NB4 (cell line): Measurements from ENCODE around the gene ENTPD5.

Experiments
- DNase-seq: peaks from one replicate; pipeline ENCODE4 v3.0.0; 2010; ENCODE audit warnings: low read depth
- H3K4me3 ChIP-seq: one replicate; pipeline ENCODE4 v1.5.1; 2011; ENCODE audit warnings: mild to moderate bottlenecking, low read depth, low read length, moderate library complexity
- MYC ChIP-seq: IDR thresholded peaks from 2 replicates; pipeline ENCODE4 v1.6.1; 2011; ENCODE audit warnings: low read depth, low read length
- POLR2A ChIP-seq: IDR thresholded peaks from 2 replicates; pipeline ENCODE4 v1.6.1; 2011; ENCODE audit warnings: mild to moderate bottlenecking; ENCODE audit not compliant: insufficient read length; ENCODE audit errors: extremely low read depth
- TF ChIP-seq, protein P1 (sequence below): IDR thresholded peaks from 2 replicates; pipeline ENCODE4 v1.6.1; 2011; ENCODE audit warnings: low read depth, low read length
- TF ChIP-seq, protein P2 (sequence below): IDR thresholded peaks from one replicate; pipeline ENCODE4 v1.5.1; 2012; ENCODE audit warnings: low read depth, low read length

ENTPD5 gene

DNA sequence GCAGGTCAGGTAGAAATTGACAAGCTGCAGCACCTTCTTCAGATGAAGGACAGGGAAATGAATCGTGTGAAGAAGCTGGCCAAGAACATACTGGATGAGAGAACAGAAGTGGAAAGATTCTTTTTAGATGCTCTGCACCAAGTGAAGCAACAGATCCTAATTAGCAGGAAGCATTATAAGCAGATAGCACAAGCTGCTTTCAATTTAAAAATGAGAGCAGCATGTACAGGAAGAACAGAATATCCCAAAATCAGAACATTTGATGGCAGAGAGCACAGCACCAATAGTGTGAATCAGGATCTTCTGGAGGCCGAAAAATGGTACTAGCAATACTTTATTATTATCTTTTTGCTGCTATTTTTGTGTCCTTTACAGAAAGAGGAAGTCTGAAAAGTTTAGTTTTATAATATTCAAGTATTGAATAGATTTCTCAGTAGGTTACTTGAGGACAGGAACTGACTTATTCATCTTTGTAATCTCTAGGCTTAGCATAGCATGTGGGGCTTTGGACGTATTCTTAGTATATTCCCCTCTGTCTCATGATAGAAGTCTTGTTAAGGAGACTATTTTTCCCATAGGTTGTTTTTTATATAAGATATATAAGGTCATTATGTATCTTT is 30.9 kb upstream of the ENTPD5 start:
- no peak for TF ChIP-seq POLR2A
- TF ChIP-seq, protein P1, sequence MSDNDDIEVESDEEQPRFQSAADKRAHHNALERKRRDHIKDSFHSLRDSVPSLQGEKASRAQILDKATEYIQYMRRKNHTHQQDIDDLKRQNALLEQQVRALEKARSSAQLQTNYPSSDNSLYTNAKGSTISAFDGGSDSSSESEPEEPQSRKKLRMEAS, result no peak
- TF ChIP-seq MYC, result no peak
- TF ChIP-seq, protein P2, sequence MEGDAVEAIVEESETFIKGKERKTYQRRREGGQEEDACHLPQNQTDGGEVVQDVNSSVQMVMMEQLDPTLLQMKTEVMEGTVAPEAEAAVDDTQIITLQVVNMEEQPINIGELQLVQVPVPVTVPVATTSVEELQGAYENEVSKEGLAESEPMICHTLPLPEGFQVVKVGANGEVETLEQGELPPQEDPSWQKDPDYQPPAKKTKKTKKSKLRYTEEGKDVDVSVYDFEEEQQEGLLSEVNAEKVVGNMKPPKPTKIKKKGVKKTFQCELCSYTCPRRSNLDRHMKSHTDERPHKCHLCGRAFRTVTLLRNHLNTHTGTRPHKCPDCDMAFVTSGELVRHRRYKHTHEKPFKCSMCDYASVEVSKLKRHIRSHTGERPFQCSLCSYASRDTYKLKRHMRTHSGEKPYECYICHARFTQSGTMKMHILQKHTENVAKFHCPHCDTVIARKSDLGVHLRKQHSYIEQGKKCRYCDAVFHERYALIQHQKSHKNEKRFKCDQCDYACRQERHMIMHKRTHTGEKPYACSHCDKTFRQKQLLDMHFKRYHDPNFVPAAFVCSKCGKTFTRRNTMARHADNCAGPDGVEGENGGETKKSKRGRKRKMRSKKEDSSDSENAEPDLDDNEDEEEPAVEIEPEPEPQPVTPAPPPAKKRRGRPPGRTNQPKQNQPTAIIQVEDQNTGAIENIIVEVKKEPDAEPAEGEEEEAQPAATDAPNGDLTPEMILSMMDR, result no peak
- peak; percentile 11 for DNase-seq

DNA sequence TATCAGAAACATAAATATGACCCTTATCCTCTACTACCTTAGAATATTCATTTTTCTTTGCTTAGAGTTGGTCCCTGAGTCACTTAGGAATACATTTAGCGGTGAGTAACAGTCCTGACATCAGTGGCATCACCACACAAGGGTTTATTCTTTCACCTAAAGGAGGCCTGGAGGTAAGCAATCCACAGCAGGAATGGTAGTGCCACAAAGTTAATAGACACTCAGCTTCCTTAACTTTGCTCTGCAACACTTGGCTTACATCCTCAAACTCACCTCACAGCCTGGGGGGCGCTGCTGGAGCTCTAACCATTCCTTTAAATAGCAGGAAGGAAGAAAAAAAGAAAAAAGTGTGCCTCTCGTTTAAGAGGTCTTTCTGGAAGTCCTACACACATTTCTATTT is 29.2 kb upstream of the ENTPD5 start:
- TF ChIP-seq, protein P1, result no peak
- TF ChIP-seq MYC, result no peak
- TF ChIP-seq POLR2A, result no peak
- TF ChIP-seq, protein P2, result peak; percentile 8
- peak; percentile 16 for DNase-seq
- no peak overlapping the region for H3K4me3 ChIP-seq

More for the DNA sequence above, 30.9 kb upstream of the ENTPD5 start:
- no peak overlapping the region for H3K4me3 ChIP-seq

DNA sequence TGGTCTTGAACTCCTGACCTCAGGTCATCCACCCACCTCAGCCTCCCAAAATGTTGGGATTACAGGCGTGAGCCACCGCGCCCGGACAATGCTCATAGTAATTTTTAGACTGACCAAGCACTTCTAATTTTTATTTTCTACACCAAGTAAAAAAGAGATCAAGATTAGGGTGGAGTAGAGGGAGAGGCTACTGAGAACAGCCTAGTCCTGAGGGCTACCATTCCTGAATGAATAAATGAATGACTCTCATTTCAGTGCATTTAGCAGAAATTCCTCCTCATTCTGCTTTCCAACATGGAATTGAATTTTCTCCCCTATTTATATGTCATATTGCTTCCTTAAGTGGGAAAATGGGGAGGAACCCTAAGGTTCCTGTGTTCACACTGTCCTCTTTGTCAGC is 26.4 kb upstream of the ENTPD5 start:
- no peak overlapping the region for H3K4me3 ChIP-seq
- no peak for DNase-seq
- TF ChIP-seq, protein P1, result no peak
- TF ChIP-seq, protein P2, result no peak

DNA sequence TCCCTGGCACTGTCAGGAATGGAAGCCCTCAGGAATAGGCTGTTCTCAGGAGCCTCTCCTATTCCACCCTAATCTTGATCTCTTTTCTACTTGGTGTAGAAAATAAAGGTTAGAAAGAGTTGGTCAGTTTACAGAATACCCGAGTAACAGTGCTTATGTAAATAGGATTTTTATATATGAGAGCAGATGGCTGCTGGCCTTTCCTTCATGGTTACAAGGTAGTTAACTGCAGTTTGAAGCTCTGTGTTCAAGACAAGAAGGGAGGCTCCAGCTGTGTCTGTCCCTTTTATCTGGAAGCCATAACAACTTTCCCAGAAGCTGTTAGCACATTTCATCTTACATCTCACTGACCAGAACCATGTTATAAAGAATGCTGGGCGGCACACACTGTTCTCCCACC is 23.2 kb upstream of the ENTPD5 start:
- TF ChIP-seq MYC, result no peak
- no peak for TF ChIP-seq POLR2A
- TF ChIP-seq, protein P1, result no peak
- TF ChIP-seq, protein P2, result no peak
- H3K4me3 ChIP-seq, result no peak overlapping the region
- no peak for DNase-seq

DNA sequence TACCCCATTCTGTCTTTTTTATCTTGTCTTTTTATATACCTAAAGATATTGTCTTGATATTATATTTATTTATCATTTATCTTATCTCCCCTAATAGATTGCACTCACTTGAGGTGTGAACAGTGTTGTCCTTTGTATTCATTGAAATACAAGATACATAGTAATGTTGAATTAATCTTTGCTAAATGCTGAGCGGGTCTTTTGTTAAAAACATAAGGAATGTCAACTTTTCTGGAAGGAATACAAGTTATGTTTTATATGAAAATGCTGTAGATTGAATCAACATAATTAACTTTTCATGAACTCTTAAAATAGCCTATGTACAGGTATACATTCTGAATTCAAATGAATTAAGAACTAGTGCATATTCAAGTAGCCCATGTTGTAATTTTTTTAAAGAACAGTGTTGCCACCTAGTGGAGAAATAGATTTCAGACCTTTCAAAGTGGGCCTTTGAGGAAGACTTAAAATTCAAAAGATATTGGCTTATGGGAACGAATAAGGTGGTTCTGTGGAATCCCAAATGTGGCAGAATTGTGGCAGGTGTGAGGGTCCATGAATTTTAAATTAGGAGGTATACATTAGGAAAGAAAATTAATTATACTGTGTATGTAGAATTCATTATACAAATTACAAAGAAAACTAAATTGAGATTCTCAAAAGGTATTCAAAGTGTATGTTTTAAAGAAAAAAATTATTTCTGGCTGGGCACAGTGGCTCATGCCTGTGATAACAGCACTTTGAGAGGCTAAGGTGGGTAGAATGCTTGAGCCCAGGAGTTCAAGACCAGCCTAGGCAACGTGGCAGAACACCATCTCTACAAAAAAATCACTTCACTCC is 19.2 kb upstream of the ENTPD5 start:
- H3K4me3 ChIP-seq, result no peak overlapping the region
- TF ChIP-seq, protein P1, result no peak
- TF ChIP-seq, protein P2, result peak; percentile 10
- DNase-seq, result peak; percentile 68
